ENCODE measurements around the gene HS3ST2. TPM values are rescaled to one million over a fixed set of nuclear protein-coding genes. Genes with fewer than 3 reads are reported as not detected.

The HS3ST2 gene
- polyA plus RNA-seq, 2 of the 4 experiments (the other 2 are of a cell fraction), result not detected

GRCh38 chr16:22871861-22872260 is 57.9 kb downstream of the HS3ST2 start:
- Histone ChIP-seq H3K4me2 (no peak overlapping the region), H3K9me3 (no peaks in the 10 kb centered on the region), H3K4me3 (no peak overlapping the region), H3K4me1 (no peaks in the 10 kb centered on the region), H3K27ac (no peak overlapping the region)
- DNase-seq (ENCODE audit: low read depth in 1 of 2, low spot score in 1 of 2), result no peak
- no peak for TF ChIP-seq NR3C1 (IDR thresholded peaks at IDR 0.05)
- TF ChIP-seq ESRRA (IDR thresholded peaks at IDR 0.05; ENCODE audit: borderline replicate concordance, low read length), result no peak
- TF ChIP-seq POLR2AphosphoS2 (conservative IDR thresholded peaks at IDR 0.05; ENCODE audit: low read length), result no peak
- no peak for TF ChIP-seq CHD2 (IDR thresholded peaks at IDR 0.05; ENCODE audit: low read length, partially characterized antibody)
- no peak for TF ChIP-seq SREBF2 (IDR thresholded peaks at IDR 0.05)
- TF ChIP-seq HDAC2 (IDR thresholded peaks at IDR 0.05), result no peak
- no peak for TF ChIP-seq CBX2 (IDR thresholded peaks at IDR 0.05; ENCODE audit: borderline replicate concordance, low read depth)
- TF ChIP-seq, protein P1, sequence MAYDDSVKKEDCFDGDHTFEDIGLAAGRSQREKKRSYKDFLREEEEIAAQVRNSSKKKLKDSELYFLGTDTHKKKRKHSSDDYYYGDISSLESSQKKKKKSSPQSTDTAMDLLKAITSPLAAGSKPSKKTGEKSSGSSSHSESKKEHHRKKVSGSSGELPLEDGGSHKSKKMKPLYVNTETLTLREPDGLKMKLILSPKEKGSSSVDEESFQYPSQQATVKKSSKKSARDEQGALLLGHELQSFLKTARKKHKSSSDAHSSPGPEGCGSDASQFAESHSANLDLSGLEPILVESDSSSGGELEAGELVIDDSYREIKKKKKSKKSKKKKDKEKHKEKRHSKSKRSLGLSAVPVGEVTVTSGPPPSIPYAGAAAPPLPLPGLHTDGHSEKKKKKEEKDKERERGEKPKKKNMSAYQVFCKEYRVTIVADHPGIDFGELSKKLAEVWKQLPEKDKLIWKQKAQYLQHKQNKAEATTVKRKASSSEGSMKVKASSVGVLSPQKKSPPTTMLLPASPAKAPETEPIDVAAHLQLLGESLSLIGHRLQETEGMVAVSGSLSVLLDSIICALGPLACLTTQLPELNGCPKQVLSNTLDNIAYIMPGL (CRISPR knock-in tag; IDR thresholded peaks at IDR 0.05; ENCODE audit: borderline replicate concordance), result no peak
- TF ChIP-seq HOXB13 (CRISPR knock-in tag; IDR thresholded peaks at IDR 0.05; ENCODE audit: low read depth), result no peak
- TF ChIP-seq, protein P2, sequence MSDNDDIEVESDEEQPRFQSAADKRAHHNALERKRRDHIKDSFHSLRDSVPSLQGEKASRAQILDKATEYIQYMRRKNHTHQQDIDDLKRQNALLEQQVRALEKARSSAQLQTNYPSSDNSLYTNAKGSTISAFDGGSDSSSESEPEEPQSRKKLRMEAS (IDR thresholded peaks at IDR 0.05), result no peak
- no peak for TF ChIP-seq ZSCAN20 (CRISPR knock-in tag; IDR thresholded peaks at IDR 0.05)
- TF ChIP-seq FOSB (CRISPR knock-in tag; IDR thresholded peaks at IDR 0.05), result no peak
- TF ChIP-seq KDM5A (IDR thresholded peaks at IDR 0.05), result no peak
- TF ChIP-seq, protein P3, sequence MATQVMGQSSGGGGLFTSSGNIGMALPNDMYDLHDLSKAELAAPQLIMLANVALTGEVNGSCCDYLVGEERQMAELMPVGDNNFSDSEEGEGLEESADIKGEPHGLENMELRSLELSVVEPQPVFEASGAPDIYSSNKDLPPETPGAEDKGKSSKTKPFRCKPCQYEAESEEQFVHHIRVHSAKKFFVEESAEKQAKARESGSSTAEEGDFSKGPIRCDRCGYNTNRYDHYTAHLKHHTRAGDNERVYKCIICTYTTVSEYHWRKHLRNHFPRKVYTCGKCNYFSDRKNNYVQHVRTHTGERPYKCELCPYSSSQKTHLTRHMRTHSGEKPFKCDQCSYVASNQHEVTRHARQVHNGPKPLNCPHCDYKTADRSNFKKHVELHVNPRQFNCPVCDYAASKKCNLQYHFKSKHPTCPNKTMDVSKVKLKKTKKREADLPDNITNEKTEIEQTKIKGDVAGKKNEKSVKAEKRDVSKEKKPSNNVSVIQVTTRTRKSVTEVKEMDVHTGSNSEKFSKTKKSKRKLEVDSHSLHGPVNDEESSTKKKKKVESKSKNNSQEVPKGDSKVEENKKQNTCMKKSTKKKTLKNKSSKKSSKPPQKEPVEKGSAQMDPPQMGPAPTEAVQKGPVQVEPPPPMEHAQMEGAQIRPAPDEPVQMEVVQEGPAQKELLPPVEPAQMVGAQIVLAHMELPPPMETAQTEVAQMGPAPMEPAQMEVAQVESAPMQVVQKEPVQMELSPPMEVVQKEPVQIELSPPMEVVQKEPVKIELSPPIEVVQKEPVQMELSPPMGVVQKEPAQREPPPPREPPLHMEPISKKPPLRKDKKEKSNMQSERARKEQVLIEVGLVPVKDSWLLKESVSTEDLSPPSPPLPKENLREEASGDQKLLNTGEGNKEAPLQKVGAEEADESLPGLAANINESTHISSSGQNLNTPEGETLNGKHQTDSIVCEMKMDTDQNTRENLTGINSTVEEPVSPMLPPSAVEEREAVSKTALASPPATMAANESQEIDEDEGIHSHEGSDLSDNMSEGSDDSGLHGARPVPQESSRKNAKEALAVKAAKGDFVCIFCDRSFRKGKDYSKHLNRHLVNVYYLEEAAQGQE (IDR thresholded peaks at IDR 0.05), result no peak
- TF ChIP-seq, protein P4, sequence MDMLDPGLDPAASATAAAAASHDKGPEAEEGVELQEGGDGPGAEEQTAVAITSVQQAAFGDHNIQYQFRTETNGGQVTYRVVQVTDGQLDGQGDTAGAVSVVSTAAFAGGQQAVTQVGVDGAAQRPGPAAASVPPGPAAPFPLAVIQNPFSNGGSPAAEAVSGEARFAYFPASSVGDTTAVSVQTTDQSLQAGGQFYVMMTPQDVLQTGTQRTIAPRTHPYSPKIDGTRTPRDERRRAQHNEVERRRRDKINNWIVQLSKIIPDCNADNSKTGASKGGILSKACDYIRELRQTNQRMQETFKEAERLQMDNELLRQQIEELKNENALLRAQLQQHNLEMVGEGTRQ (IDR thresholded peaks at IDR 0.05), result no peak
- ATAC-seq, result no peak
- WGBS (ENCODE audit: missing lambda C conversion rate), result 0% methylated on average over 4 of the region's 4 CpGs
- CTCF ChIA-PET, result no interaction called here
- FAIRE-seq, result no peak
- POLR2A ChIA-PET, result no interaction called here

- CTCF ChIA-PET, result no interaction called here
- TF ChIP-seq CHD2 (IDR thresholded peaks at IDR 0.05; ENCODE audit: low read length, partially characterized antibody) (no peak), KDM5A (IDR thresholded peaks at IDR 0.05) (no peak), HOXA7 (CRISPR knock-in tag; IDR thresholded peaks at IDR 0.05) (no peak), CBX2 (IDR thresholded peaks at IDR 0.05; ENCODE audit: borderline replicate concordance, low read depth) (no peak), NFE2L2 (conservative IDR thresholded peaks at IDR 0.05; ENCODE audit: low read length) (no peak), CTCF (IDR thresholded peaks at IDR 0.05) (no peak), PHF8 (IDR thresholded peaks at IDR 0.05; ENCODE audit: borderline replicate concordance, low read depth) (no peak)
- TF ChIP-seq, protein P2 (IDR thresholded peaks at IDR 0.05), result no peak
- FAIRE-seq, result no peak
- Histone ChIP-seq H3K4me1 (no peaks in the 10 kb centered on the region), H3K9me3 (no peaks in the 10 kb centered on the region), H3K4me3 (no peak overlapping the region), H3K27ac (no peak overlapping the region), H3K4me2 (no peak overlapping the region)
- 0% methylated on average over 3 of the region's 4 CpGs for WGBS (ENCODE audit: missing lambda C conversion rate)
- ATAC-seq, result no peak
- no peak for DNase-seq (ENCODE audit: low read depth in 1 of 2, low spot score in 1 of 2)
- POLR2A ChIA-PET, result no interaction called here
Observed at GRCh38 chr16:22874394-22874793, 60.4 kb downstream of the HS3ST2 start.

Measured in A549 (cell line).